DOHH2 (cell line): ENCODE results near the gene TBC1D2B.

ENCODE experiments used
- CTCF ChIP-seq: fragments of 200-600 bp; sonication (generic); IDR thresholded peaks from one replicate; pipeline ENCODE4 v1.5.1; 2014; ENCODE audit warnings: antibody characterized with exemption, mild to moderate bottlenecking, low read depth, low read length; ENCODE audit not compliant: poor library complexity, severe bottlenecking
- EZH2phosphoT487 ChIP-seq: fragments of 200-600 bp; sonication (generic); IDR thresholded peaks from 2 replicates; pipeline ENCODE4 v1.6.1; 2017; ENCODE audit warnings: borderline replicate concordance, mild to moderate bottlenecking, antibody characterized with exemption, low read length, moderate library complexity, mixed read lengths

GRCh38 chr15:78052545-78052944 is 25.0 kb downstream of the TBC1D2B start:
- TF ChIP-seq CTCF (no peak), EZH2phosphoT487 (no peak)
